Panc1 (cell line): ENCODE results near the gene PSMB11. TPM values are rescaled to one million over a fixed set of nuclear protein-coding genes. Genes with fewer than 3 reads are reported as not detected.

ENCODE experiments used
- ATAC-seq: fragments of 200-7000 bp; cut with Tn5 transposase; 2 replicates; pipeline ENCODE4 v1.9.1; 2020; ENCODE audit warnings: mild to moderate bottlenecking, moderate library complexity
- BruUV-seq: library from RNA; stranded (reverse); fragments of 400-500 nt; replicated peaks from 2 replicates; lab custom pipeline; 2021; lab: Mats Ljungman, UMichigan
- CTCF ChIA-PET: fragments of 300-600 bp; sonication (Branson Sonifier 250); formaldehyde crosslinking; loops from one replicate; lab custom pipeline; 2022; ENCODE audit warnings: antibody characterized with exemption; lab: Charles Lee
- POLR2A ChIA-PET: fragments of 300-600 bp; sonication (Branson Sonifier 250); formaldehyde crosslinking; loops from one replicate; lab custom pipeline; 2022; ENCODE audit warnings: antibody characterized with exemption; lab: Charles Lee
- DNase-seq: peaks from one replicate; pipeline ENCODE4 v3.0.0-alpha.2; 2010; ENCODE audit warnings: low read depth, low spot score
- H3K27ac ChIP-seq: 2 replicates; pipeline ENCODE4 v1.5.1; 2011; ENCODE audit warnings: mild to moderate bottlenecking, low read length, inconsistent platforms
- H3K27me3 ChIP-seq: fragments of 200-500 bp; sonication (Bioruptor generic); 2 replicates; pipeline ENCODE4 v1.6.0; 2014; ENCODE audit warnings: low read length, inconsistent platforms; ENCODE audit not compliant: control insufficient read depth, insufficient read depth
- H3K36me3 ChIP-seq: fragments of 200-500 bp; sonication (Bioruptor generic); 2 replicates; pipeline ENCODE4 v1.5.1; 2014; ENCODE audit warnings: inconsistent platforms, mild to moderate bottlenecking, low read length, moderate library complexity; ENCODE audit not compliant: control insufficient read depth, insufficient read depth
- H3K4me1 ChIP-seq: 2 replicates; pipeline ENCODE4 v1.5.1; 2011; ENCODE audit warnings: inconsistent platforms, mild to moderate bottlenecking, low read length, moderate library complexity; ENCODE audit not compliant: control insufficient read depth, insufficient read depth
- H3K4me3 ChIP-seq, 2 experiments: 2 replicates each; pipeline ENCODE4 v1.5.1; 2011 to 2012; ENCODE audit warnings: low read depth in 2 of 2, low read length in 2 of 2, mild to moderate bottlenecking in 2 of 2, inconsistent platforms in 1 of 2, moderate library complexity in 1 of 2
- H3K9me3 ChIP-seq: fragments of 200-500 bp; sonication (Bioruptor generic); 2 replicates; pipeline ENCODE4 v1.5.1; 2014; ENCODE audit warnings: low read depth, mild to moderate bottlenecking, inconsistent platforms, low read length, moderate library complexity; ENCODE audit not compliant: control insufficient read depth, insufficient read depth
- POLR2AphosphoS5 ChIP-seq: IDR thresholded peaks from 2 replicates; pipeline ENCODE4 v1.6.1; 2012; ENCODE audit warnings: mild to moderate bottlenecking, low read depth, low read length, moderate library complexity
- SIN3A ChIP-seq: IDR thresholded peaks from 2 replicates; pipeline ENCODE4 v1.6.1; 2012; ENCODE audit warnings: low read depth, mild to moderate bottlenecking, low read length, moderate library complexity, borderline replicate concordance; ENCODE audit not compliant: insufficient read depth
- TCF7L2 ChIP-seq: IDR thresholded peaks from 2 replicates; pipeline ENCODE4 v1.6.1; 2011; ENCODE audit warnings: mild to moderate bottlenecking, low read depth, low read length, inconsistent platforms
- in situ Hi-C: cut with HindIII; loops from 2 replicates; pipeline ENCODE4 v1.10.0; 2016; ENCODE audit warnings: low sequenced_read_pairs, low pct_unique_long_range_greater_than_20kb
- intact Hi-C: fragments of 100-400 bp; cut with micrococcal nuclease; formaldehyde crosslinking; loops from one replicate; pipeline ENCODE4 v1.10.0; 2022; ENCODE audit not compliant: unreplicated experiment
- total RNA-seq: library from RNA; stranded (reverse); gene quantifications from one replicate; pipeline ENCODE4 v1.2.1, GENCODE V29; 2021; ENCODE audit not compliant: unreplicated experiment
- TF ChIP-seq, protein P1 (sequence below), 2 experiments: IDR thresholded peaks; 2 replicates each; pipeline ENCODE4 v1.6.1; 2011 to 2012; ENCODE audit warnings: low read depth in 2 of 2, control low read depth in 1 of 2, low read length in 1 of 2, mild to moderate bottlenecking in 1 of 2, moderate library complexity in 1 of 2; ENCODE audit not compliant: insufficient read depth in 1 of 2
- TF ChIP-seq, protein P2 (sequence below): fragments of 450-650 bp; IDR thresholded peaks from 2 replicates; pipeline ENCODE4 v1.5.1; 2017; ENCODE audit warnings: mild to moderate bottlenecking

The PSMB11 gene
- total RNA-seq, 1 experiment from 2014 or later, result not detected

DNA sequence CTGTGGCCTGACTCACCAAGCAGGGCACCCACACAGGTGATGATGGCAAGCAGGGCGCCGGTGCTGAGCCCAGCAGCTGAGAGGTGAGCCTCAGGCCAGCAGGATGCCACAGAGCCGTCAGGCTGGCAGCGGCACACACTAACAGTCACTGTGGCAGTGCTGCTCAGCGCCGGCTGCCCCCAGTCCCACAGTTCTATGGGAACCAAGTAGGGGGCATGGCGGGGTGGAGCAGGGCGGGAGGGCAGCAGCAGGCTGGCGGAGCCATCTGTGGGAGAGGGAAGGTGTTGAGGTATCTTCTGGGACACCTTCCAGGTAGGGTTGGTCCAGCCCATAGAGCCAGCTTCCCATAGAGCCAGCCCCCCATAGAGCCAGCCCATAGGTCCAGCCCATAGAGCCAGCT, 7.0 kb downstream of the PSMB11 start:
- no peak for TF ChIP-seq SIN3A
- no peak for TF ChIP-seq TCF7L2
- no peak for TF ChIP-seq POLR2AphosphoS5
- no peaks in the 10 kb centered on the region for H3K27me3 ChIP-seq
- no peaks in the 10 kb centered on the region for H3K4me1 ChIP-seq
- CTCF ChIA-PET, result no interaction called here
- no peak overlapping the region for H3K27ac ChIP-seq
- no peak overlapping the region for H3K4me3 ChIP-seq
- DNase-seq, result no peak
- intact Hi-C loops (no loop called here), in situ Hi-C loops (no loop called here)
- no peaks in the 10 kb centered on the region for H3K9me3 ChIP-seq
- no peaks in the 10 kb centered on the region for H3K36me3 ChIP-seq
- POLR2A ChIA-PET, result no interaction called here
- no TSS peak for BruUV-seq
- no peak for ATAC-seq

DNA sequence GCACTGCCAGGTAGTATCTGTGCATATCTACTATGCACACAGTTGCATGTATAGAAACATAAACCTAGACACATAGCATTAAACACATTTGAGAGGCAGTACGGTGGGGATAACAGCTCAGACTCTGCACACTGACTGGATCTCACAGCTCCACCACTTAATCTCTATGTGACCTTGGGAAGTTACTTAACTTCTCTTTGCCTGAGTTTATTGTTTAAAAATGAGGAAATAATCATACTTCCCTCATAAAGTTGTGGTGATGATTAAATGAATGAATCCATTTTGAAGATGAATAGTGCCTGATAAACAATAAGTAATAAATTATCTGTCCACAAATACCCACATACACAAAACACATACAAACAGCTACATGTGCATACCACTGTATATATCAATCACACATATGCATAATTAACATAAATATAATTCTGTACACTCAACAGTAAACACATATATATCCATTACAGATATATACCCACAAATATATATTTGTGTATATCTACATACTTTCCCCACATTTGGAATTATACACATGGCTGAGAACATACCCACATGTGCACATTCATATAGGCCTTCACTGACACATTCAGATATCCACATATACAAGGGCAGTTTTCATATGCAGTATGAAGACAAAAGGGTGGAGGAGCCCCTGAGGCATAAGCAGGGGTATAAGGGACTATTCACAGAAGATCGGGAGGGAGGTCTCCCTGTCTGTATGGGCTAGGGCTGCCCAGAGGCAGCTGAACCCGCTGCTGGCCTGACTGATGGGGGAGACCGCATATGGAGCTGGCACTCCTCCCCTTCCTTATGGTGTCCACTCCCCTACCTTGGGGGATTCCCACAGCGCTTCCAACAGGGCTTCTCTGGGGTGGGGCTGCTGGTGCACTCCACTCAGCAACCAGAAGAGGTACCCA, 9.4 kb downstream of the PSMB11 start:
- no peaks in the 10 kb centered on the region; the same call in 1 of the 2 replicates for H3K4me1 ChIP-seq
- no peak overlapping the region for H3K4me3 ChIP-seq
- BruUV-seq, result no TSS peak
- no peaks in the 10 kb centered on the region for H3K36me3 ChIP-seq
- POLR2A ChIA-PET, result no interaction called here
- no peak for TF ChIP-seq SIN3A
- no peak for TF ChIP-seq POLR2AphosphoS5
- TF ChIP-seq, protein P1, sequence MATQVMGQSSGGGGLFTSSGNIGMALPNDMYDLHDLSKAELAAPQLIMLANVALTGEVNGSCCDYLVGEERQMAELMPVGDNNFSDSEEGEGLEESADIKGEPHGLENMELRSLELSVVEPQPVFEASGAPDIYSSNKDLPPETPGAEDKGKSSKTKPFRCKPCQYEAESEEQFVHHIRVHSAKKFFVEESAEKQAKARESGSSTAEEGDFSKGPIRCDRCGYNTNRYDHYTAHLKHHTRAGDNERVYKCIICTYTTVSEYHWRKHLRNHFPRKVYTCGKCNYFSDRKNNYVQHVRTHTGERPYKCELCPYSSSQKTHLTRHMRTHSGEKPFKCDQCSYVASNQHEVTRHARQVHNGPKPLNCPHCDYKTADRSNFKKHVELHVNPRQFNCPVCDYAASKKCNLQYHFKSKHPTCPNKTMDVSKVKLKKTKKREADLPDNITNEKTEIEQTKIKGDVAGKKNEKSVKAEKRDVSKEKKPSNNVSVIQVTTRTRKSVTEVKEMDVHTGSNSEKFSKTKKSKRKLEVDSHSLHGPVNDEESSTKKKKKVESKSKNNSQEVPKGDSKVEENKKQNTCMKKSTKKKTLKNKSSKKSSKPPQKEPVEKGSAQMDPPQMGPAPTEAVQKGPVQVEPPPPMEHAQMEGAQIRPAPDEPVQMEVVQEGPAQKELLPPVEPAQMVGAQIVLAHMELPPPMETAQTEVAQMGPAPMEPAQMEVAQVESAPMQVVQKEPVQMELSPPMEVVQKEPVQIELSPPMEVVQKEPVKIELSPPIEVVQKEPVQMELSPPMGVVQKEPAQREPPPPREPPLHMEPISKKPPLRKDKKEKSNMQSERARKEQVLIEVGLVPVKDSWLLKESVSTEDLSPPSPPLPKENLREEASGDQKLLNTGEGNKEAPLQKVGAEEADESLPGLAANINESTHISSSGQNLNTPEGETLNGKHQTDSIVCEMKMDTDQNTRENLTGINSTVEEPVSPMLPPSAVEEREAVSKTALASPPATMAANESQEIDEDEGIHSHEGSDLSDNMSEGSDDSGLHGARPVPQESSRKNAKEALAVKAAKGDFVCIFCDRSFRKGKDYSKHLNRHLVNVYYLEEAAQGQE (IDR thresholded peaks at IDR 0.05; ENCODE audit: insufficient read depth in 1 of 2, low read depth in 2 of 2, low read length in 1 of 2), result no peak
- TF ChIP-seq, protein P2, sequence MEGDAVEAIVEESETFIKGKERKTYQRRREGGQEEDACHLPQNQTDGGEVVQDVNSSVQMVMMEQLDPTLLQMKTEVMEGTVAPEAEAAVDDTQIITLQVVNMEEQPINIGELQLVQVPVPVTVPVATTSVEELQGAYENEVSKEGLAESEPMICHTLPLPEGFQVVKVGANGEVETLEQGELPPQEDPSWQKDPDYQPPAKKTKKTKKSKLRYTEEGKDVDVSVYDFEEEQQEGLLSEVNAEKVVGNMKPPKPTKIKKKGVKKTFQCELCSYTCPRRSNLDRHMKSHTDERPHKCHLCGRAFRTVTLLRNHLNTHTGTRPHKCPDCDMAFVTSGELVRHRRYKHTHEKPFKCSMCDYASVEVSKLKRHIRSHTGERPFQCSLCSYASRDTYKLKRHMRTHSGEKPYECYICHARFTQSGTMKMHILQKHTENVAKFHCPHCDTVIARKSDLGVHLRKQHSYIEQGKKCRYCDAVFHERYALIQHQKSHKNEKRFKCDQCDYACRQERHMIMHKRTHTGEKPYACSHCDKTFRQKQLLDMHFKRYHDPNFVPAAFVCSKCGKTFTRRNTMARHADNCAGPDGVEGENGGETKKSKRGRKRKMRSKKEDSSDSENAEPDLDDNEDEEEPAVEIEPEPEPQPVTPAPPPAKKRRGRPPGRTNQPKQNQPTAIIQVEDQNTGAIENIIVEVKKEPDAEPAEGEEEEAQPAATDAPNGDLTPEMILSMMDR, result no peak
- no peak for TF ChIP-seq TCF7L2
- ATAC-seq (no peak), DNase-seq (no peak)
- intact Hi-C loops, result no loop called here
- in situ Hi-C loops, result no loop called here
- CTCF ChIA-PET, result interaction anchor here (1.0 to 2.2 kb wide), 3 partner anchors 9 to 65 kb away, joined by 3 to 21 read pairs (median 15); partner anchors contain the start of gene PSMB11
- no peak overlapping the region for H3K27ac ChIP-seq
- H3K27me3 ChIP-seq, result no peaks in the 10 kb centered on the region
- H3K9me3 ChIP-seq, result no peaks in the 10 kb centered on the region
